RWPE2 (cell line): ENCODE data around the gene HS3ST3A1.

ENCODE experiments used
- ATAC-seq: fragments of 200-7000 bp; cut with Tn5 transposase; 3 replicates; pipeline ENCODE4 v1.9.1; 2021; ENCODE audit warnings: low read depth
- DNase-seq: peaks from one replicate; pipeline ENCODE4 v3.0.0-alpha.2; 2020; ENCODE audit warnings: low spot score
- H3K27ac ChIP-seq: fragments of 450-650 bp; 2 replicates; pipeline ENCODE4 v1.5.1; 2017; ENCODE audit warnings: mild to moderate bottlenecking; ENCODE audit not compliant: poor library complexity, severe bottlenecking
- H3K27me3 ChIP-seq: fragments of 250-450 bp; sonication (Bioruptor Pico); 2 replicates; pipeline ENCODE4 v1.5.1; 2021; ENCODE audit warnings: mild to moderate bottlenecking, moderate library complexity; ENCODE audit not compliant: insufficient read depth, poor library complexity, severe bottlenecking
- H3K36me3 ChIP-seq: fragments of 250-450 bp; sonication (Bioruptor Pico); 2 replicates; pipeline ENCODE4 v1.5.1; 2020; ENCODE audit warnings: low read depth, mild to moderate bottlenecking, moderate library complexity
- H3K4me1 ChIP-seq: fragments of 250-450 bp; sonication (Bioruptor Pico); 2 replicates; pipeline ENCODE4 v1.5.1; 2021; ENCODE audit warnings: mild to moderate bottlenecking, moderate library complexity; ENCODE audit not compliant: insufficient read depth, poor library complexity, severe bottlenecking
- H3K4me3 ChIP-seq: fragments of 250-450 bp; sonication (Bioruptor Pico); 2 replicates; pipeline ENCODE4 v1.5.1; 2021; ENCODE audit warnings: mild to moderate bottlenecking, moderate library complexity; ENCODE audit not compliant: severe bottlenecking
- H3K9me3 ChIP-seq: fragments of 250-450 bp; sonication (Bioruptor Pico); 2 replicates; pipeline ENCODE4 v1.5.1; 2021; ENCODE audit warnings: mild to moderate bottlenecking, moderate library complexity; ENCODE audit not compliant: severe bottlenecking
- TF ChIP-seq, protein P1 (sequence below): fragments of 450-650 bp; IDR thresholded peaks from one replicate; pipeline ENCODE4 v1.5.1; 2017; ENCODE audit warnings: mild to moderate bottlenecking, moderate library complexity; ENCODE audit not compliant: poor library complexity, severe bottlenecking

The HS3ST3A1 gene

DNA sequence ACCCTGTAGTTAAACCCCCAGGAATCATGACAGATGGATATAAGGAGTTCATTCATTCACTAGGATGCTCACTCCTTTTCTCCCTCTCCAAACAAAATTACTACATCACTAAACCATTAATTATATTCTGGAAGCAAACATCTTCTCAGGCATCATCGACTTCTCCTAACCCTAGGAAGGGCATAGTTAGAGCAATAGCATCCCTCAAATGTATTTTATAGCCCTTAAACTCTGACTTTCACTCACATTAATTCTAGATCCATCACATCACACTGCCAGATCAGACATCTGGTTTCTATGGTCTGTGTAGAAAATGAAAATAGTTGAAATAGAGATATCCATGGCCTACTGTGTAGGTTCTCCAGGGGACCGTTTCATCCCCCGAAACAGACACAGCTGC, 143.9 kb downstream of the HS3ST3A1 start:
- Histone ChIP-seq H3K4me3 (no peak overlapping the region), H3K36me3 (no peaks in the 10 kb centered on the region), H3K27ac (no peak overlapping the region), H3K27me3 (no peaks in the 10 kb centered on the region), H3K4me1 (no peaks in the 10 kb centered on the region), H3K9me3 (no peaks in the 10 kb centered on the region)
- ATAC-seq (no peak), DNase-seq (no peak)
- TF ChIP-seq, protein P1, sequence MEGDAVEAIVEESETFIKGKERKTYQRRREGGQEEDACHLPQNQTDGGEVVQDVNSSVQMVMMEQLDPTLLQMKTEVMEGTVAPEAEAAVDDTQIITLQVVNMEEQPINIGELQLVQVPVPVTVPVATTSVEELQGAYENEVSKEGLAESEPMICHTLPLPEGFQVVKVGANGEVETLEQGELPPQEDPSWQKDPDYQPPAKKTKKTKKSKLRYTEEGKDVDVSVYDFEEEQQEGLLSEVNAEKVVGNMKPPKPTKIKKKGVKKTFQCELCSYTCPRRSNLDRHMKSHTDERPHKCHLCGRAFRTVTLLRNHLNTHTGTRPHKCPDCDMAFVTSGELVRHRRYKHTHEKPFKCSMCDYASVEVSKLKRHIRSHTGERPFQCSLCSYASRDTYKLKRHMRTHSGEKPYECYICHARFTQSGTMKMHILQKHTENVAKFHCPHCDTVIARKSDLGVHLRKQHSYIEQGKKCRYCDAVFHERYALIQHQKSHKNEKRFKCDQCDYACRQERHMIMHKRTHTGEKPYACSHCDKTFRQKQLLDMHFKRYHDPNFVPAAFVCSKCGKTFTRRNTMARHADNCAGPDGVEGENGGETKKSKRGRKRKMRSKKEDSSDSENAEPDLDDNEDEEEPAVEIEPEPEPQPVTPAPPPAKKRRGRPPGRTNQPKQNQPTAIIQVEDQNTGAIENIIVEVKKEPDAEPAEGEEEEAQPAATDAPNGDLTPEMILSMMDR, result no peak
